NT2/D1 (cell line): ENCODE data around the gene SPIC.
"Not testable (repeated sequence)": the region's sequence is repeated elsewhere in the genome, so short reads cannot be mapped to it uniquely, and the experiment has no call there.

Source experiments
- DNase-seq: peaks from one replicate; pipeline ENCODE4 v3.0.0-alpha.2; 2011; ENCODE audit warnings: low read depth, low spot score
- H3K27me3 ChIP-seq: 2 replicates; pipeline ENCODE4 v1.6.0; 2011; ENCODE audit warnings: mild to moderate bottlenecking; ENCODE audit not compliant: insufficient read length, insufficient read depth
- H3K36me3 ChIP-seq: 2 replicates; pipeline ENCODE4 v1.6.1; 2011; ENCODE audit warnings: mild to moderate bottlenecking, low read length, mixed read lengths; ENCODE audit not compliant: insufficient read depth, insufficient read length
- H3K4me1 ChIP-seq: 2 replicates; pipeline ENCODE4 v1.5.1; 2011; ENCODE audit not compliant: insufficient read depth, insufficient read length
- H3K4me3 ChIP-seq: 2 replicates; pipeline ENCODE4 v1.5.1; 2011; ENCODE audit warnings: low read depth; ENCODE audit not compliant: insufficient read length
- H3K9ac ChIP-seq: 2 replicates; pipeline ENCODE4 v1.6.0; 2011; ENCODE audit warnings: low read depth; ENCODE audit not compliant: insufficient read length
- H3K9me3 ChIP-seq: 2 replicates; pipeline ENCODE4 v1.5.1; 2011; ENCODE audit warnings: mild to moderate bottlenecking, low read length; ENCODE audit not compliant: insufficient read depth
- SUZ12 ChIP-seq: IDR thresholded peaks from 2 replicates; pipeline ENCODE4 v1.6.1; 2011; ENCODE audit not compliant: insufficient read length, insufficient read depth; ENCODE audit errors: extremely low read depth
- YY1 ChIP-seq: IDR thresholded peaks from 2 replicates; pipeline ENCODE4 v1.6.1; 2011; ENCODE audit not compliant: insufficient read length, insufficient read depth
- ZNF274 ChIP-seq: IDR thresholded peaks from 2 replicates; pipeline ENCODE4 v1.6.1; 2011; ENCODE audit warnings: mild to moderate bottlenecking, low read depth, low read length

Gene SPIC

DNA sequence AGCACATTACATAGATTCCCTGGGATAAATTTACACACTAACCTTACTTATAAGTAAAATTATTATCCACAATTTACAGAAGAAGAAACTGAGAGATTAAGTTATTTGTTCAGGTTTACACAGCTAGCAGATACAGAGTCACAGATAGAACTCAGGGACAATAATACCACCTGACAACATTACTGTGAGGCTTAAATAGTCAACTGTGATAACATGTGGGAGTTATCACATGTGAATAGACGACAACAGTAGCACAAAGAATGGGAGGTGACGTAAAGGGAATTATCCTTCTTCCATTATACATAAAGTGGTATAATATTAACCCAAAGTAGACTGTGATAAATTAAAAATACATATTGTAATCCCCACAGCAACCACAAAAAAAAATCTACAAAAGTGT, 6.2 kb upstream of the SPIC start:
- Histone ChIP-seq H3K9ac (no peak overlapping the region), H3K9me3 (no peaks in the 10 kb centered on the region), H3K27me3 (no peaks in the 10 kb centered on the region), H3K4me1 (no peaks in the 10 kb centered on the region), H3K4me3 (no peak overlapping the region), H3K36me3 (no peaks in the 10 kb centered on the region)
- TF ChIP-seq ZNF274 = no peak
- no peak for DNase-seq

DNA sequence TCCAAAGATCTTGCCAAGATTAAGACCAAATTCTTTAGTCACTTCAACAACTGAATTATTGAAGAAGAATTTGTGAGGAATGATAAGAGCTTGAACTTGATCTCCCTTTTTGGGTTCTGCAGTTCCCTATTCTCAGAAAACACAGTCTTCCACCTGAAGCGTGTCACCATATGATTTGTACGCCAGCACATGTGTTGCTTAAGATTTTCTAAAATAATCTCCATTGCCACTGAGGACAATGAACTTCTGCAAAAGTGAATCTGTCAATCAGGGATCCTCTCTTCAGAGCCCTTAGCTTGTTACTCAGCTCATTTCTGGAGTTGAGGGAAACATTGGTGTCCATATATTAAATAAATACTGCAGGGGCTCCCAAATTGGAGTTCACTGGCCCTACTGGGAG, 4.2 kb upstream of the SPIC start:
- Histone ChIP-seq H3K36me3 (no peaks in the 10 kb centered on the region), H3K27me3 (no peaks in the 10 kb centered on the region), H3K4me3 (no peak overlapping the region), H3K9ac (no peak overlapping the region), H3K9me3 (no peaks in the 10 kb centered on the region), H3K4me1 (no peaks in the 10 kb centered on the region)
- no peak for DNase-seq
- TF ChIP-seq ZNF274 = no peak
- TF ChIP-seq SUZ12 = no peak
- TF ChIP-seq YY1 = no peak

DNA sequence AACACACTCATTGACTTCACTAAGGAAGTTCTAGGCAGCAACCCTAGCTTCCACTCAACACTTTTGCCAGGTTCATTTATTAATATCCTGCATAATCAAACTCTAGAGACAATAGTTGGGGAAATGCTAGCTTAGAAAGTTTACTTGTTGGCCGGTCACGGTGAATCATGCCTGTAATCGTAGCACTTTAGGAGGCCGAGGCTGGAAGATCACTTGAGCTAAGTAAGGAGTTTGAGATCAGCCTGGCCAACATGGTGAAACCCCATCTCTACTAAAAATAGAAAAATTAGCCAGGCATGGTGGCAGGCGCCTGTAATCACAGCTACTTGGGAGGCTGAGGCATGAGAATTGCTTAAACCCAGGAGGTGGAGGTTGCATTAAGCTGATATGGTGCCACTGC, 3.3 kb upstream of the SPIC start:
- not testable (repeated sequence) for H3K36me3 ChIP-seq, H3K9me3 ChIP-seq, H3K4me3 ChIP-seq, H3K9ac ChIP-seq, H3K4me1 ChIP-seq, H3K27me3 ChIP-seq, DNase-seq

DNA sequence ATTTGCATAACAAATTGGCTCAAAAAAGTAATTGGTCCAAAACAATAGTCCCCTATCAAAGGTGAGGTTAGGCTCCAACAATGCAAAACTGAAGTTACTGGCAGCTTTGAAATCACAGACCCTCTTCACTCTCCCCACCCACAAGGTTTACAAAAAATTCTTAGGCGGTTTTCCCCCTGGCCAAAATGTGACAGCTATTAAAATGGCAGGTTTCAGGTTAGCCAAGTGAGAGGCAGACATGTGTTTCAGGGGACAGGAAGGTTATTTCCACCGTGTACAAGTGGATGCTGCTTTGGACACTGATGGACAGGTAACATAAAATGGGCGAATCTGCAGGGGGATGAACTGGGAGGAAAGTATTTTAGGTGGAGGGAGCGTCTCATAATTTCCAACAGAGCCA, 888 bp upstream of the SPIC start:
- H3K9me3 ChIP-seq = no peaks in the 10 kb centered on the region
- no peaks in the 10 kb centered on the region for H3K27me3 ChIP-seq
- no peaks in the 10 kb centered on the region for H3K36me3 ChIP-seq
- DNase-seq = no peak
- H3K4me3 ChIP-seq = no peak overlapping the region
- H3K9ac ChIP-seq = no peak overlapping the region
- no peaks in the 10 kb centered on the region for H3K4me1 ChIP-seq
- TF ChIP-seq YY1 (no peak), ZNF274 (no peak), SUZ12 (no peak)

DNA sequence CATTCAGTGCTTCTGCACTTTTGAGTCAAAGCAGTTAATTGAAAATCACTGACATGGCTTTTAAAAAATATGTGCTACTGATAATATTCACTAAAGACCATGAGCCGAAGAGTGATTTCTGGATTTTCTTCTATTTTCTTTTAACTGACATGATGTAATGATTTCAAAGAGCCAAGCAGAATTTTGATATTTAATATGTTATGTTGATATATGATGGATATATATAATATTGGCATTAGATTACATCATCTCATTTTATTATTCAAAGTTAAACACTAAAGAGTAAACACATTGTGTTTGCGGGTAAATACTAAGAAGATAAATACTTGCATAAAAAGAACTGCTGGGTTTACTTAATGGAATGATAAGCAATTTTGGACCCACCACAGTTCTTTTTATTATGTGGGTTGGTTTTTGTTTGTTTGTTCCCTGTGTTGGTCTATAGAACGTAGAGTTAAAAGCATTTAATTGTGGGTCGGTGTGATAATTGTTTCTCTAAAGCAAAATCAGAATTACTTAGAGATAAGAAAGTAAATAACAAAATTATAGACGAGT, 692 bp downstream of the SPIC start:
- Histone ChIP-seq H3K9ac (no peak overlapping the region), H3K27me3 (no peaks in the 10 kb centered on the region), H3K36me3 (no peaks in the 10 kb centered on the region), H3K4me3 (no peak overlapping the region), H3K4me1 (no peaks in the 10 kb centered on the region), H3K9me3 (no peaks in the 10 kb centered on the region)
- TF ChIP-seq YY1 (no peak), ZNF274 (no peak), SUZ12 (no peak)
- DNase-seq = no peak

GRCh38 chr12:101480849-101481248, 5.7 kb downstream of the SPIC start:
- no peaks in the 10 kb centered on the region for H3K27me3 ChIP-seq
- H3K4me3 ChIP-seq = no peak overlapping the region
- TF ChIP-seq SUZ12 = no peak
- no peak for TF ChIP-seq YY1
- no peak for TF ChIP-seq ZNF274
- H3K4me1 ChIP-seq = no peaks in the 10 kb centered on the region
- no peaks in the 10 kb centered on the region for H3K9me3 ChIP-seq
- H3K36me3 ChIP-seq = no peaks in the 10 kb centered on the region
- H3K9ac ChIP-seq = no peak overlapping the region
- no peak for DNase-seq

- TF ChIP-seq SUZ12 (no peak), ZNF274 (no peak), YY1 (no peak)
- Histone ChIP-seq H3K4me3 (no peak overlapping the region), H3K9me3 (no peaks in the 10 kb centered on the region), H3K9ac (no peak overlapping the region), H3K27me3 (no peaks in the 10 kb centered on the region), H3K36me3 (no peaks in the 10 kb centered on the region), H3K4me1 (no peaks in the 10 kb centered on the region)
- no peak for DNase-seq
Measured at GRCh38 chr12:101485021-101485420, 9.9 kb downstream of the SPIC start.

DNA sequence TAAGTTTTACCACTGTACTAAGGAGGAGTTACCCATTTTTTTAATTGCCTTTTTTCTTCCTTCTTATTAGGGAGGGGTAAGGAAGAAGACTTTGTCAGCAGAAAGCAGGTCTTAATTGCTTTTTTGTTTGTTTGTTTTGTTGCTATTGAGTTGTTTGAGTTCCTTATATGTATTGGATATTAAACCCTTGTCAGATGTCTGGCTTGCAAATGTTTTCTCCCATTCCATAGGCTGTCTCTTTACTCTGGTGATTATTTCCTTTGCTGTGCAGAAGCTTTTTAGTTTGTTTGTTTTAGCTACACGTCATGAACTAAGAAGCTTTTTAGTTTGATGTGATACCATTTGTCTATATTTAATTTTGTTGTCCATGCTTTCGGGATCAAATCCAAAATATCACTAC, 13.3 kb downstream of the SPIC start:
- DNase-seq = no peak
- Histone ChIP-seq H3K9ac (no peak overlapping the region), H3K36me3 (no peaks in the 10 kb centered on the region), H3K27me3 (no peaks in the 10 kb centered on the region), H3K9me3 (no peaks in the 10 kb centered on the region), H3K4me3 (no peak overlapping the region), H3K4me1 (no peaks in the 10 kb centered on the region)
- no peak for TF ChIP-seq SUZ12
- no peak for TF ChIP-seq YY1
- TF ChIP-seq ZNF274 = no peak
